BLaER1 (cell line): ENCODE results near the gene GPR135.
"Not testable (repeated sequence)": the region's sequence is repeated elsewhere in the genome, so short reads cannot be mapped to it uniquely, and the experiment has no call there.

Experiments
- H3K27ac ChIP-seq: shearing (Covaris generic); formaldehyde crosslinking; 2 replicates; pipeline ENCODE4 v1.8.1; 2022
- H3K27me3 ChIP-seq: shearing (Covaris generic); formaldehyde crosslinking; 2 replicates; pipeline ENCODE4 v1.8.1; 2022
- H3K36me3 ChIP-seq: shearing (Covaris generic); formaldehyde crosslinking; 2 replicates; pipeline ENCODE4 v1.8.1; 2022
- H3K4me1 ChIP-seq: shearing (Covaris generic); formaldehyde crosslinking; 2 replicates; pipeline ENCODE4 v1.8.1; 2022
- H3K4me2 ChIP-seq: shearing (Covaris generic); formaldehyde crosslinking; 2 replicates; pipeline ENCODE4 v1.8.1; 2022
- H3K4me3 ChIP-seq: shearing (Covaris generic); formaldehyde crosslinking; 2 replicates; pipeline ENCODE4 v1.8.1; 2022
- H3K9ac ChIP-seq: shearing (Covaris generic); formaldehyde crosslinking; 2 replicates; pipeline ENCODE4 v1.8.1; 2022
- H3K9me3 ChIP-seq: shearing (Covaris generic); formaldehyde crosslinking; 2 replicates; pipeline ENCODE4 v1.8.1; 2022
- H4K20me1 ChIP-seq: shearing (Covaris generic); formaldehyde crosslinking; 2 replicates; pipeline ENCODE4 v1.8.1; 2022
- Cebpa-rat ChIP-seq: shearing (Covaris generic); IDR thresholded peaks from 2 replicates; pipeline ENCODE4 v1.8.1; 2022

The GPR135 gene

GRCh38 chr14:59450716-59451115 lies 14.5 kb downstream of the GPR135 start:
- Histone ChIP-seq H3K27me3 (no peaks in the 10 kb centered on the region), H3K4me1 (no peaks in the 10 kb centered on the region), H3K4me3 (no peak overlapping the region), H3K9me3 (no peaks in the 10 kb centered on the region), H3K27ac (no peak overlapping the region), H4K20me1 (no peaks in the 10 kb centered on the region), H3K4me2 (no peak overlapping the region), H3K36me3 (peaks cover 7% of the 10 kb centered on the region; the same call in 1 of the 2 replicates), H3K9ac (no peak overlapping the region)
- no peak for TF ChIP-seq Cebpa-rat

GRCh38 chr14:59448673-59449072 lies 16.5 kb downstream of the GPR135 start:
- H3K9me3 ChIP-seq, H4K20me1 ChIP-seq, H3K36me3 ChIP-seq, H3K27ac ChIP-seq, H3K9ac ChIP-seq, H3K4me1 ChIP-seq, H3K27me3 ChIP-seq, H3K4me2 ChIP-seq, H3K4me3 ChIP-seq: not testable (repeated sequence)

- H3K4me2 ChIP-seq, result no peak overlapping the region
- no peak for TF ChIP-seq Cebpa-rat
- no peaks in the 10 kb centered on the region for H4K20me1 ChIP-seq
Measured at GRCh38 chr14:59439256-59439965, 25.8 kb downstream of the GPR135 start.

GRCh38 chr14:59438195-59438647 lies 27.0 kb downstream of the GPR135 start:
- no peaks in the 10 kb centered on the region for H3K27me3 ChIP-seq
- H3K4me2 ChIP-seq, result no peak overlapping the region
- H3K9ac ChIP-seq, result no peak overlapping the region
- H3K36me3 ChIP-seq, result no peaks in the 10 kb centered on the region
- no peak for TF ChIP-seq Cebpa-rat
- no peaks in the 10 kb centered on the region for H3K4me1 ChIP-seq
- no peaks in the 10 kb centered on the region for H3K9me3 ChIP-seq
- no peak overlapping the region for H3K4me3 ChIP-seq
- no peaks in the 10 kb centered on the region for H4K20me1 ChIP-seq
- H3K27ac ChIP-seq, result no peak overlapping the region

More at GRCh38 chr14:59439256-59439965, 25.8 kb downstream of the GPR135 start:
- no peaks in the 10 kb centered on the region for H3K9me3 ChIP-seq
- H3K4me1 ChIP-seq, result no peaks in the 10 kb centered on the region
- no peak overlapping the region for H3K9ac ChIP-seq
- no peaks in the 10 kb centered on the region for H3K27me3 ChIP-seq
- no peaks in the 10 kb centered on the region for H3K36me3 ChIP-seq
- no peak overlapping the region for H3K27ac ChIP-seq
- no peak overlapping the region for H3K4me3 ChIP-seq

- Histone ChIP-seq H4K20me1 (no peaks in the 10 kb centered on the region), H3K9me3 (no peaks in the 10 kb centered on the region), H3K4me2 (no peak overlapping the region), H3K4me3 (no peak overlapping the region), H3K27ac (no peak overlapping the region), H3K36me3 (no peaks in the 10 kb centered on the region), H3K9ac (no peak overlapping the region), H3K27me3 (no peaks in the 10 kb centered on the region), H3K4me1 (no peaks in the 10 kb centered on the region)
- TF ChIP-seq Cebpa-rat, result no peak
Measured at GRCh38 chr14:59435987-59436386, 29.2 kb downstream of the GPR135 start.

GRCh38 chr14:59435101-59435500 lies 30.1 kb downstream of the GPR135 start:
- Histone ChIP-seq H3K4me2 (no peak overlapping the region), H3K9ac (no peak overlapping the region), H3K4me1 (no peaks in the 10 kb centered on the region), H3K27ac (no peak overlapping the region), H3K9me3 (no peaks in the 10 kb centered on the region), H3K36me3 (no peaks in the 10 kb centered on the region), H3K27me3 (no peaks in the 10 kb centered on the region), H3K4me3 (no peak overlapping the region), H4K20me1 (no peaks in the 10 kb centered on the region)
- no peak for TF ChIP-seq Cebpa-rat

- H3K9ac ChIP-seq, result no peak overlapping the region
- H4K20me1 ChIP-seq, result no peaks in the 10 kb centered on the region
- TF ChIP-seq Cebpa-rat, result no peak
- no peak overlapping the region for H3K4me3 ChIP-seq
- H3K27ac ChIP-seq, result no peak overlapping the region
- H3K4me1 ChIP-seq, result peaks cover 9% of the 10 kb centered on the region
- no peaks in the 10 kb centered on the region for H3K9me3 ChIP-seq
- no peak overlapping the region for H3K4me2 ChIP-seq
- H3K27me3 ChIP-seq, result no peaks in the 10 kb centered on the region
- H3K36me3 ChIP-seq, result no peaks in the 10 kb centered on the region
Measured at GRCh38 chr14:59429790-59430189, 35.4 kb downstream of the GPR135 start.

- TF ChIP-seq Cebpa-rat, result no peak
- peaks cover 13% of the 10 kb centered on the region for H3K4me1 ChIP-seq
- no peak overlapping the region for H3K9ac ChIP-seq
- H3K27ac ChIP-seq, result no peak overlapping the region
- no peak overlapping the region for H3K4me2 ChIP-seq
- H3K4me3 ChIP-seq, result no peak overlapping the region
- no peaks in the 10 kb centered on the region for H3K36me3 ChIP-seq
- H3K27me3 ChIP-seq, result no peaks in the 10 kb centered on the region
- H3K9me3 ChIP-seq, result no peaks in the 10 kb centered on the region
- H4K20me1 ChIP-seq, result no peaks in the 10 kb centered on the region
Measured at GRCh38 chr14:59428581-59429012, 36.6 kb downstream of the GPR135 start.

GRCh38 chr14:59427653-59428580 lies 37.3 kb downstream of the GPR135 start:
- Histone ChIP-seq H3K4me1 (peaks cover 16% of the 10 kb centered on the region), H3K4me3 (no peak overlapping the region), H3K9me3 (no peaks in the 10 kb centered on the region), H3K27ac (no peak overlapping the region), H3K9ac (no peak overlapping the region), H3K36me3 (no peaks in the 10 kb centered on the region), H4K20me1 (no peaks in the 10 kb centered on the region), H3K4me2 (no peak overlapping the region), H3K27me3 (no peaks in the 10 kb centered on the region)
- TF ChIP-seq Cebpa-rat, result no peak
